Activated CD8-positive, alpha-beta T cell treated with anti-CD3 and anti-CD28 coated beads for 36 hours (primary cell): ENCODE results near the gene GPC4. TPM values are rescaled to one million over a fixed set of nuclear protein-coding genes. Genes with fewer than 3 reads are reported as not detected.

ENCODE experiments used
- total RNA-seq, 2 experiments: library from RNA; stranded (reverse); gene quantifications; one replicate each; pipeline ENCODE4 v1.2.3, GENCODE V29; 2021

The GPC4 gene
- total RNA-seq, 2 experiments from 2014 or later: not detected

Other genes starting within 250 kb of the GPC4 start
- not detected for gene TFDP3, start 197.1 kb downstream of the GPC4 start, total RNA-seq